Loucy (cell line): ENCODE data around the gene NLGN1.

Experiments used
- H2AFZ ChIP-seq: fragments of 200-600 bp; sonication (generic); 2 replicates; pipeline ENCODE4 v1.6.0; 2016; ENCODE audit warnings: antibody characterized with exemption, mild to moderate bottlenecking, low read length, moderate library complexity
- H3F3A ChIP-seq: fragments of 200-600 bp; 2 replicates; pipeline ENCODE4 v1.6.0; 2016; ENCODE audit warnings: antibody characterized with exemption, low read depth, mild to moderate bottlenecking
- H3K27me3 ChIP-seq: fragments of 200-600 bp; sonication (generic); 2 replicates; pipeline ENCODE4 v1.6.1; 2014; ENCODE audit warnings: low read length, mild to moderate bottlenecking; ENCODE audit not compliant: insufficient read depth, poor library complexity, severe bottlenecking
- H3K36me3 ChIP-seq: fragments of 200-600 bp; sonication (generic); 2 replicates; pipeline ENCODE4 v1.6.1; 2016; ENCODE audit warnings: low read length; ENCODE audit not compliant: insufficient read depth
- H3K4me1 ChIP-seq: fragments of 200-600 bp; sonication (generic); 2 replicates; pipeline ENCODE4 v1.5.1; 2014; ENCODE audit warnings: low read length, mild to moderate bottlenecking; ENCODE audit not compliant: insufficient read depth, poor library complexity, severe bottlenecking
- H3K4me2 ChIP-seq: fragments of 200-600 bp; sonication (generic); 2 replicates; pipeline ENCODE4 v1.6.0; 2014; ENCODE audit warnings: antibody characterized with exemption, low read length, low read depth, mild to moderate bottlenecking; ENCODE audit not compliant: poor library complexity, severe bottlenecking
- H3K4me3 ChIP-seq: fragments of 200-600 bp; sonication (generic); 2 replicates; pipeline ENCODE4 v1.5.1; 2014; ENCODE audit warnings: low read length, mild to moderate bottlenecking, mixed read lengths; ENCODE audit not compliant: poor library complexity, severe bottlenecking
- H3K79me2 ChIP-seq: fragments of 200-600 bp; sonication (generic); 2 replicates; pipeline ENCODE4 v1.6.1; 2014; ENCODE audit warnings: low read length; ENCODE audit not compliant: insufficient read depth
- H3K9ac ChIP-seq: fragments of 200-600 bp; sonication (generic); 2 replicates; pipeline ENCODE4 v1.6.0; 2014; ENCODE audit warnings: mild to moderate bottlenecking, low read depth, low read length, moderate library complexity; ENCODE audit not compliant: poor library complexity, severe bottlenecking
- H3K9me2 ChIP-seq: fragments of 200-600 bp; sonication (generic); replicated peaks from 2 replicates; pipeline ENCODE4 v1.6.1; 2016; ENCODE audit warnings: low read depth, low read length, mixed read lengths
- H3K9me3 ChIP-seq: fragments of 200-600 bp; sonication (generic); 2 replicates; pipeline ENCODE4 v1.6.1; 2014; ENCODE audit warnings: mild to moderate bottlenecking, antibody characterized with exemption, low read length, low read depth; ENCODE audit not compliant: insufficient read depth
- H4K20me1 ChIP-seq: fragments of 200-600 bp; sonication (generic); 2 replicates; pipeline ENCODE4 v1.6.0; 2014; ENCODE audit warnings: antibody characterized with exemption, low read length, mild to moderate bottlenecking; ENCODE audit not compliant: insufficient read depth, poor library complexity, severe bottlenecking
- EZH2phosphoT487 ChIP-seq: fragments of 200-600 bp; IDR thresholded peaks from 2 replicates; pipeline ENCODE4 v1.6.1; 2018; ENCODE audit warnings: antibody characterized with exemption, mild to moderate bottlenecking, moderate library complexity, borderline replicate concordance
- TF ChIP-seq, protein P1 (sequence below): fragments of 200-600 bp; sonication (generic); conservative IDR thresholded peaks from 2 replicates; pipeline ENCODE4 v1.5.1; 2014; ENCODE audit warnings: mild to moderate bottlenecking, antibody characterized with exemption, low read length

Gene NLGN1

DNA sequence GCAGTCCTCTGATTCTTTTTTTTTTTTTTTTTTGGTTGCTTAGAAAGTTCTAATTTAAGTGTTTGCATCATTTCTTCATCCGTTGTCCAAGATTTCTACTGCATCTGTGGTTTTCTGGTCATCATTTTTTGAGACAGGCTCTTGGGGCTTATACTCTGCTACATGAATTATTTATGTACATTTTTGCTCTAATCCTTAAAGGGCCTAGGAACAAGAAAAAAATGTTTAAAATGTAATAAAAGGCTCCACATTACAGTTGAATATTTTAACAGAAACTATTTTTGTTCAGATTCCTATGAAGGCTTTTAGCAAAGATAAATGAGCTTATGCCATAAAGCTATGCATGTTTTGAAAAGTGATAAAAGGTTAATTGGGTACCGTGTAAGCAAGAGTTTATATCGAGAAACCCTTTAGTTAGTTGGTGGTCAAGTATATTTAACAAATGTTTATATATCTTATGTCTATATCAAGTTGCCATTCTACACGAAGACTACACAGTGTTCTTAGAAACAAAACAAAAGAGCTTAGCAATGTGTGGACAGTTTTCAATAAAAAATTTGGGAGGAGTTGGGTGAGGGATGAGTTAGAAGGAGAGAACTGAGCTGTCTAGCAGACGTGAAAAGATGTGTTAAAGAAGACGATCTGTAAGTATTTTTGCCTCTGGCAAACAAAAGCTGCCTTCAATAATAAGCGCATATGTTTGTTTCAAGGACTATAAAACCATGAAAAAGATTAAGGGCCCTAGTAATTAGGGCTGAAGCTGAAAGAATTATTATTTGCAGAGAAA lies 898.0 kb downstream of the NLGN1 start:
- Histone ChIP-seq H3K36me3 (no peaks in the 10 kb centered on the region), H3K4me1 (no peaks in the 10 kb centered on the region), H3K9me3 (no peaks in the 10 kb centered on the region), H3K4me2 (no peak overlapping the region), H3K4me3 (no peak overlapping the region), H4K20me1 (no peaks in the 10 kb centered on the region), H3K9me2 (no peaks in the 10 kb centered on the region), H3K27me3 (no peaks in the 10 kb centered on the region), H3F3A (no peaks in the 10 kb centered on the region), H3K9ac (no peak overlapping the region), H3K79me2 (no peaks in the 10 kb centered on the region), H2AFZ (no peak overlapping the region)
- TF ChIP-seq, protein P1, sequence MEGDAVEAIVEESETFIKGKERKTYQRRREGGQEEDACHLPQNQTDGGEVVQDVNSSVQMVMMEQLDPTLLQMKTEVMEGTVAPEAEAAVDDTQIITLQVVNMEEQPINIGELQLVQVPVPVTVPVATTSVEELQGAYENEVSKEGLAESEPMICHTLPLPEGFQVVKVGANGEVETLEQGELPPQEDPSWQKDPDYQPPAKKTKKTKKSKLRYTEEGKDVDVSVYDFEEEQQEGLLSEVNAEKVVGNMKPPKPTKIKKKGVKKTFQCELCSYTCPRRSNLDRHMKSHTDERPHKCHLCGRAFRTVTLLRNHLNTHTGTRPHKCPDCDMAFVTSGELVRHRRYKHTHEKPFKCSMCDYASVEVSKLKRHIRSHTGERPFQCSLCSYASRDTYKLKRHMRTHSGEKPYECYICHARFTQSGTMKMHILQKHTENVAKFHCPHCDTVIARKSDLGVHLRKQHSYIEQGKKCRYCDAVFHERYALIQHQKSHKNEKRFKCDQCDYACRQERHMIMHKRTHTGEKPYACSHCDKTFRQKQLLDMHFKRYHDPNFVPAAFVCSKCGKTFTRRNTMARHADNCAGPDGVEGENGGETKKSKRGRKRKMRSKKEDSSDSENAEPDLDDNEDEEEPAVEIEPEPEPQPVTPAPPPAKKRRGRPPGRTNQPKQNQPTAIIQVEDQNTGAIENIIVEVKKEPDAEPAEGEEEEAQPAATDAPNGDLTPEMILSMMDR = no peak
- no peak for TF ChIP-seq EZH2phosphoT487

DNA sequence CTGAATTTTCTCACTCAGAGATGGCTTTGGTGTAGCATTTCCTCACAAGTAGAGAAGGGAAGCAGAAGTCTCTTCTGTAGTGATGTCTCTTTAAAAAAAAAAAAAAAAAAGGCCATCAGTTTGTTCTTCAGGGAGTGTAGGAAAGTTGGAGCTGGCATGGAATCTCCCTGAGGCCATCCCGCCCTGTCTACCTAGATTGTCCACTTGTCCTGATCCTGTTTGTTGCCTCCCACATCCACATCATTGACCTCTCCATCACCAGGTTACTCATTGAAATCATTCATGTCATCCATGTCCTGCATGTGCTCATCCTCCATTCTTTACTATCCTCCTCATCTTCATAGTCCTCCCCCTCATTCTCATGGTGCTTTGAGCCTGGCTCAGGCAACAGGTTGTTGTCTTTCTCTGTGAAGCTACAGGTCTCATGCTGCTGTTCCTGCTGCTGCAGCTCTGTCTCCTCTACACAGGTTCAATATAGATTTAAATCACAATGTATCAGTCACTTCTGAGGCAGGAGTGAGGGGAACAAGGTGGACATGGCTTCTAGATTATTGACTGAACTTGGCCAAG lies 905.3 kb downstream of the NLGN1 start:
- H3K27me3 ChIP-seq = no peaks in the 10 kb centered on the region
- H3K79me2 ChIP-seq = no peaks in the 10 kb centered on the region
- no peak overlapping the region for H2AFZ ChIP-seq
- H3K4me3 ChIP-seq = no peak overlapping the region
- no peak overlapping the region for H3K4me2 ChIP-seq
- H3K9me2 ChIP-seq = no peaks in the 10 kb centered on the region
- TF ChIP-seq EZH2phosphoT487 = no peak
- TF ChIP-seq, protein P1 = no peak
- no peaks in the 10 kb centered on the region for H3F3A ChIP-seq
- no peak overlapping the region for H3K9ac ChIP-seq
- H3K9me3 ChIP-seq = 0 out of 2 replicates have a peak, but pooled peaks cover 2% of the 10 kb centered on the region
- no peaks in the 10 kb centered on the region for H3K4me1 ChIP-seq
- no peaks in the 10 kb centered on the region for H3K36me3 ChIP-seq
- no peaks in the 10 kb centered on the region for H4K20me1 ChIP-seq

DNA sequence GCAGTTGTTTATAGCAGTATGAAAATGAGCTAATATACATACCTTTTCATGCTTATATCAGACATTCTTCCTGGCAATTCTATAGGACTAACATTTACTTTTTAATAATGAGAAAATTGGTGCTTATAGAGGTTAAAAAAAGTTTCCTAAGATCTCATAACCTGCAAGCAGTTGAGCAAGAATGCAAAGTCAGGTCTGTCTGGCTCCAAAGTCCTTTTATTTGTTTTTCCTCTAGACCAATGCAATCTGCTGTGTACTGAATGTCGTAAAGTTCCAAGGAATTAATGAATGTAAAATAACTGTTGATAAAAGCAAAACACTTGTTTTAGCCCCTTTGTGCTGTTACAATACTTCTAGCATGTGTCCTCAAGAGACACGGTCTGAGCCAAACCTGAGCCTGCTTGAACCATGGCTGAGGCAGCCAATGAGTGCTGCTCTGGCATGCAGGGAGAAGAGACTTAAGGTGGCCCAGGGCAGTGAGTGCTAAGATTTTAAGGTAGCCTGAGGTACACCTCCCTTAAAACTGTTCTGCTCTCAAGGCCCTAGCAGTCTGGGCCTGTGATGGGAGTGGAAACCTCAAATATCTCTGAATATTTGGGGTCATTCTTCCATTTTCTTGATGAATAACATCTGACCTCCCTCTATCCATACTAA lies 906.5 kb downstream of the NLGN1 start:
- no peaks in the 10 kb centered on the region for H3K9me2 ChIP-seq
- no peak overlapping the region for H2AFZ ChIP-seq
- H3K4me3 ChIP-seq = no peak overlapping the region
- H4K20me1 ChIP-seq = no peaks in the 10 kb centered on the region
- H3K4me2 ChIP-seq = no peak overlapping the region
- no peaks in the 10 kb centered on the region for H3K27me3 ChIP-seq
- 0 out of 2 replicates have a peak, but pooled peaks cover 2% of the 10 kb centered on the region for H3K9me3 ChIP-seq
- TF ChIP-seq EZH2phosphoT487 = no peak
- TF ChIP-seq, protein P1 = no peak
- H3K4me1 ChIP-seq = no peaks in the 10 kb centered on the region
- no peaks in the 10 kb centered on the region for H3K79me2 ChIP-seq
- H3F3A ChIP-seq = no peaks in the 10 kb centered on the region
- no peak overlapping the region for H3K9ac ChIP-seq
- H3K36me3 ChIP-seq = no peaks in the 10 kb centered on the region
